ENCODE measurements around the gene TMEM86A.
"Not testable (repeated sequence)": the region's sequence is repeated elsewhere in the genome, so short reads cannot be mapped to it uniquely, and the experiment has no call there.

TMEM86A gene

GRCh38 chr11:18698341-18699268, at the start of gene TMEM86A:
Gene TMEM86A, plus strand, starts transcription at chr11:18698779. Its CDS starts 108 bp downstream, at chr11:18698887.
- peak; percentile 78 to 86 (median 79) for DNase-seq (ENCODE audit: low read depth in 3 of 3)

- no peak for DNase-seq (ENCODE audit: low read depth in 3 of 3)
Observed at GRCh38 chr11:18650353-18650752, 48.2 kb upstream of the TMEM86A start.

GRCh38 chr11:18650859-18651557, 47.6 kb upstream of the TMEM86A start:
- peak in 1 of 3 donors; percentile 42 for DNase-seq (ENCODE audit: low read depth in 3 of 3)

- DNase-seq (ENCODE audit: low read depth in 3 of 3), result no peak
Observed at GRCh38 chr11:18657673-18658072, 40.9 kb upstream of the TMEM86A start.

- not testable (repeated sequence) for DNase-seq (ENCODE audit: low read depth in 3 of 3)
Observed at GRCh38 chr11:18665353-18665872, 33.2 kb upstream of the TMEM86A start.

- no peak for DNase-seq (ENCODE audit: low read depth in 3 of 3)
Observed at GRCh38 chr11:18668131-18668530, 30.4 kb upstream of the TMEM86A start.

- no peak for DNase-seq (ENCODE audit: low read depth in 3 of 3)
Observed at GRCh38 chr11:18669219-18669596, 29.4 kb upstream of the TMEM86A start.

GRCh38 chr11:18669711-18670110, 28.9 kb upstream of the TMEM86A start:
- no peak for DNase-seq (ENCODE audit: low read depth in 3 of 3)

- DNase-seq (ENCODE audit: low read depth in 3 of 3), result no peak
Observed at GRCh38 chr11:18671246-18671645, 27.3 kb upstream of the TMEM86A start.

- DNase-seq (ENCODE audit: low read depth in 3 of 3), result not testable (repeated sequence)
Observed at GRCh38 chr11:18672209-18672608, 26.4 kb upstream of the TMEM86A start.

- no peak for DNase-seq (ENCODE audit: low read depth in 3 of 3)
Observed at GRCh38 chr11:18676803-18677202, 21.8 kb upstream of the TMEM86A start.

GRCh38 chr11:18677560-18677959, 21.0 kb upstream of the TMEM86A start:
- no peak for DNase-seq (ENCODE audit: low read depth in 3 of 3)

- not testable (repeated sequence) for DNase-seq (ENCODE audit: low read depth in 3 of 3)
Observed at GRCh38 chr11:18681949-18682348, 16.6 kb upstream of the TMEM86A start.

- DNase-seq (ENCODE audit: low read depth in 3 of 3), result no peak
Observed at GRCh38 chr11:18682466-18682865, 16.1 kb upstream of the TMEM86A start.

GRCh38 chr11:18684267-18684666, 14.3 kb upstream of the TMEM86A start:
- no peak for DNase-seq (ENCODE audit: low read depth in 3 of 3)

- not testable (repeated sequence) for DNase-seq (ENCODE audit: low read depth in 3 of 3)
Observed at GRCh38 chr11:18691467-18692140, 7.0 kb upstream of the TMEM86A start.

GRCh38 chr11:18692941-18693760, 5.4 kb upstream of the TMEM86A start:
- DNase-seq (ENCODE audit: low read depth in 3 of 3), result no peak

- DNase-seq (ENCODE audit: low read depth in 3 of 3), result no peak
Observed at GRCh38 chr11:18696638-18697225, 1.8 kb upstream of the TMEM86A start.

GRCh38 chr11:18697576-18697975, 1.0 kb upstream of the TMEM86A start:
- no peak for DNase-seq (ENCODE audit: low read depth in 3 of 3)

GRCh38 chr11:18699269-18699596, 654 bp downstream of the TMEM86A start:
- DNase-seq (ENCODE audit: low read depth in 3 of 3), result no peak

- DNase-seq (ENCODE audit: low read depth in 3 of 3), result no peak
Observed at GRCh38 chr11:18699848-18700261, 1.3 kb downstream of the TMEM86A start.
